GM21360 (cell line): ENCODE measurements around the gene ERCC8.
"Not testable (repeated sequence)": the region's sequence is repeated elsewhere in the genome, so short reads cannot be mapped to it uniquely, and the experiment has no call there.

ENCODE experiments used
- ATAC-seq: cut with Tn5 transposase; IDR thresholded peaks from one replicate; pipeline ENCODE4 v1.9.1; 2021; ENCODE audit warnings: mild to moderate bottlenecking, moderate library complexity; ENCODE audit not compliant: unreplicated experiment

Gene ERCC8, protein sequence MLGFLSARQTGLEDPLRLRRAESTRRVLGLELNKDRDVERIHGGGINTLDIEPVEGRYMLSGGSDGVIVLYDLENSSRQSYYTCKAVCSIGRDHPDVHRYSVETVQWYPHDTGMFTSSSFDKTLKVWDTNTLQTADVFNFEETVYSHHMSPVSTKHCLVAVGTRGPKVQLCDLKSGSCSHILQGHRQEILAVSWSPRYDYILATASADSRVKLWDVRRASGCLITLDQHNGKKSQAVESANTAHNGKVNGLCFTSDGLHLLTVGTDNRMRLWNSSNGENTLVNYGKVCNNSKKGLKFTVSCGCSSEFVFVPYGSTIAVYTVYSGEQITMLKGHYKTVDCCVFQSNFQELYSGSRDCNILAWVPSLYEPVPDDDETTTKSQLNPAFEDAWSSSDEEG

DNA sequence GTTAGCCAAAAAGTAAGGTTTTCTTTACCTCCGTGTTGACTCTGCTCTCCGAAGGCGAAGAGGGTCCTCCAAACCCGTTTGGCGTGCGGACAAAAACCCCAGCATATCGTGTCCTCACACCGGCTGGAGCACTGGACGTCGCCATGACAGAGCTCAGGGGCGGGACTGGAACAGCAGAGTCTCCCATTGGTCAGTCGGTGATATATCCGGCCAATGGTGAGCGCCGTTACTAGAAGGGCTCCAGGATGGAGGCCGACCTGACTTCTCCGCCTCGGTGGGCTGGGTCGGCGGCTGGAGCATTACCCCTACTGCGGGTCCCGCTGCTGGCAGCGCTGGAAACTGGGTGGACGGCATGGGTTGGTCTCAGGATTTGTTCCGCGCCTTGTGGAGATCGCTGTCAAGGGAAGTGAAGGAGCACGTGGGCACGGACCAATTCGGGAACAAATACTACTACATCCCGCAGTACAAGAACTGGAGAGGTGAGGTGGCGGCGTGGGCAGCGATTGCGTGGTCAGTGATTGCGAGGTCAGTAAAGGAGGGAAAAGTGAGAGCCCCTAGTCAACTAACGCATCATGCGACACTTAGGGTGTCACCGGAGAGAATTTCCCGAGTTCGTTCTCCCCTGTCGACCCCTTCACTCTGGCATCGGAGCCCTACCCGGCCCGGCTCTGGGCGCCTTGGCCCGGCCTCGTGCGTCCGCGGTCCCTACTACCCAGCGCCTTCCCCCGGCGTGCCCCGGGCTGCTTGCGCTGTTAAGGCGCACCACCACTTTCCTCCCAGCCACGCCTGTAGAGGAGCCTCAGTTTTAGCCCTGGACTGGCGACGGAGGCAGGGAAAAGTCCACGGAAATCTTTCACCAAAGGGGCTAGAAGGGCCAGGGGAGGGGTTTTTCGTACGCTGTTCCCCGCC, at the start of gene ERCC8, which contains the start of gene NDUFAF2:
ERCC8 (minus strand) TSS at position 167 of the 909 bp plus-strand sequence; CDS start at position 105, 62 bp downstream.
NDUFAF2 (plus strand) TSS at position 302 of the 909 bp plus-strand sequence; CDS start at position 353, 51 bp downstream.
- peak; percentile 99 for ATAC-seq

DNA sequence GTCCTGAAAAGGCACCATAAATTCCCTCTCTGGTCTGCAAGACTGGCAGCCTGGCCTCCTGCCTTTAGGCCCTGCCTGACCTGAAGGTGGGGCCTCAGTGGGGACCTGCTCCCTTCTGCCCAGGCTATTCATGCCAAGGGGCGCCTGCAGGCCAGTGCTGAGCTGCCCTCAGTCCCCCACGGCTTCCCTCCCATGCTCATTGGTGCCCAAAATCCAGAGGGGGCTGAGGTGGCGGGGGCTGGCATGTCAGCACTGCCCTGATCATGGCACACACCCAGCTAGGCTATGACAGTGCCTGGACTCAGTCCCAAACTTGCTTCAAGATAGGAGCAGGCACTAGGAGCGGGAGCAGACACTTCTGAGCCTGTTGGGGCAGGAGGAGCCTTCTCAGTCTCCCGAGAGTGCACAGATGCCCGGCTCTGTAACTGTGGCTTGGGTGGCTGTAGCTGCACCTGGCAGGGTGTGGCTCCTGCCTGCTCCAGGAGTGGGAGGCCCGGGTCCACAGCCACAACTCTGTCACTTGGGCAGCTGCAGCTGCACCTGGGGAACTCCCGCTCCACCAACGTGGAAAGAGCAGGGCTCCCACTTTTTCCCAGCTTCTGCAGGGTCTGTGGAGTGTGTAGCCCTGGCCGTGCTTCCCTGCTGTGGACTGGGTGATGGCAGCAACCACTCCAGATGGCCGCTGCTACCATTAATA, 49.2 kb upstream of the ERCC8 start:
- no peak for ATAC-seq

DNA sequence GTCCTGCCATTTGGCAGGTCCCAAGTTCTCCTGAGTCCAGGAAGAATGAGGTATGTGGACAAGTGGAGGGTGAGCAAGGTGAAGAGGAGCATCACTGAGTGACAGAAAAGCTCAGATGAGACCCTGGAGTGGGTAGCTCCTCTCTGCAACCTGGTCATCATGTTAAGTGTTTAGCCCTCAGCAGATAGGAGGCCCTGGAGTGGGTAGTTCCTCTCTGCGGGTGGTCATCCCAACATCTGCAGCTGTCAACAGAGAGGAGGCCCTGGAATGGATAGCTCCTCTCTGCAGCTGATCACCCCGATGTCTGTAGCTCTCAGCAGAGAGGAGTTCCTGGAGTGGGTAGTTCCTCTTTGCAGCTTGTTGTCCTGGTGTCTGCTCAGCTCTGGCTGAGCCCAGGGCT, 48.6 kb upstream of the ERCC8 start:
- no peak for ATAC-seq

GRCh38 chr5:60992871-60993270, 48.0 kb upstream of the ERCC8 start:
- ATAC-seq, result no peak

- no peak for ATAC-seq
These were observed 44.9 kb upstream of the ERCC8 start for GRCh38 chr5:60989790-60990189.

- not testable (repeated sequence) for ATAC-seq
These were observed 37.3 kb upstream of the ERCC8 start for GRCh38 chr5:60982127-60982526.

- ATAC-seq, result no peak
These were observed 35.6 kb upstream of the ERCC8 start for GRCh38 chr5:60980511-60980910.

- no peak for ATAC-seq
These were observed 34.1 kb upstream of the ERCC8 start for GRCh38 chr5:60978968-60979367.

- ATAC-seq, result no peak
These were observed 33.3 kb upstream of the ERCC8 start for GRCh38 chr5:60977956-60978737.

DNA sequence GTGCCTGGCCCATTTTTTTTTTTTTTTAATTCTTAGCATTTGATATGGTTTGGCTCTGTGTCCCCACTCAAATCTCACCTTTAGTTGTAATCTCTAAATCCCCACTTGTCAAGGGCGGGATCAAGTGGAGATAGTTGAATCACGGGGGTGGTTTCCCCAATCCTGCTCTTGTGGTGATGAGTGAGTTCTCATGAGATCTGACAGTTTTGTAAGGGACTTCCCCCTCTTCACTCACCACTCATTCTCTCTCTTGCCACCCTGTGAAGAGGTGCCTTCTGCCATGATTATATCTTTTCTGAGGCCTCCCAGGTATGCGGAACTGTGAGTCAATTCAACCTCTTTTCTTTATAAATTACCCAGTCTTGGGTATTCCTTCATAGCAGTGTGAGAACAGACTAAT, 27.4 kb upstream of the ERCC8 start:
- no peak for ATAC-seq

DNA sequence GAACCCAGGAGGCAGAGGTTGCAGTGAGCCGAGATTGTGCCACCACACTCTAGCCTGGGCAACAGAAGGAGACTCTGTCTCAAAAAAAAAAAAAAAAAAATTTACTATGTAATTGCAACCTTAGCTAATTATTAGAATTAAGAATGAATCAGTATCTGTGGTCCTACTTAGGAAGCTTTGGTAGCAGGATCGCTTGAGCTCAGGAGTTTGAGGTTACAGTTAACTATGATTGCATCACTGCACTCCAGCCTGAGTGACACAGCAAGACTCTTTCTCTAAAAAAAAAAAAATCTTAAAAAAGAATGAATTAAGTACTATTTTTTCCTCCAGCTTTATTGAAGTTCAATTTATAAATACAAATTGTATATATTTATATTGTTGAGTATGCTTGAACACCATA, 16.8 kb upstream of the ERCC8 start:
- ATAC-seq, result no peak

DNA sequence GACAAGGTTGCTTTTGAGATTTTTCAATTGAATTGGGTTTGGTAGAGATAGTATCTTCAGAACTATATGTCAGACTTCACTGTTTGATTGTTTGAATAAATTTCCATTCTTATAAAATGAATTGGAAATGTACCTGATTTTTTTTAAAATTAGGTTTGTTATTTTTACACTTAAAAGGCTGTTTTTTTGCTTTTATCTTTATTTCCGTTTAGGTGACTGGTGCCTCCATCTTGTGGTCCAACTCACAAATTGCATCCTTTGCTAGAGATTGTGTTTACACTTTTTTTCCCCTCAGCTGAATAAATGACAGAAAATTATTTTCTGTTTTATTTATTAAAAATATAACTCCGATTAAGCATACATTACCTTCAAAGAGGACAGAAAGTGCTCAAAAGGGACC, 15.7 kb upstream of the ERCC8 start:
- no peak for ATAC-seq

GRCh38 chr5:60959156-60959555, 14.3 kb upstream of the ERCC8 start:
- no peak for ATAC-seq

- ATAC-seq, result no peak
These were observed 13.8 kb upstream of the ERCC8 start for GRCh38 chr5:60958712-60959111.

DNA sequence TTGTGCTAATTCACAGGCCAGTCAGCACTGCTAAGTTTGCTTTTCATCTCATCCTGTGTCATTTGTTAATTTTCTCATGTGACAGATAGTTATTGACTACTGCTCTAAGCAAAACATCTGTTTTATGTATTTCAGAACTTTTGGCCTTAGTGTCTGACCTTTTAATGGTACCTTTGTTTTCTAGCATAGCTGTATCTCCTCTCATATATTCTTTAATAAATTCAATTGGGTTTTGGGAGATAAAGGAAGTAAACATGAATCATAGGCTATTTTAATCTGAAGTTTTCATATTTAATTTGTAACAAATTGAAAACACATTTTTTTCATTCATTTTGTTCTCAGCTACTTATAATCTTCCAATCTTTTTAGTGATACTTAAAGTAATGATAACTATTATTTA, 13.2 kb upstream of the ERCC8 start:
- no peak for ATAC-seq

- ATAC-seq, result no peak
These were observed 10.4 kb upstream of the ERCC8 start for GRCh38 chr5:60955239-60955638.

- ATAC-seq, result no peak
These were observed 3.9 kb upstream of the ERCC8 start for GRCh38 chr5:60948738-60949137.

GRCh38 chr5:60945813-60946187, 930 bp upstream of the ERCC8 start:
- ATAC-seq, result peak; percentile 24

DNA sequence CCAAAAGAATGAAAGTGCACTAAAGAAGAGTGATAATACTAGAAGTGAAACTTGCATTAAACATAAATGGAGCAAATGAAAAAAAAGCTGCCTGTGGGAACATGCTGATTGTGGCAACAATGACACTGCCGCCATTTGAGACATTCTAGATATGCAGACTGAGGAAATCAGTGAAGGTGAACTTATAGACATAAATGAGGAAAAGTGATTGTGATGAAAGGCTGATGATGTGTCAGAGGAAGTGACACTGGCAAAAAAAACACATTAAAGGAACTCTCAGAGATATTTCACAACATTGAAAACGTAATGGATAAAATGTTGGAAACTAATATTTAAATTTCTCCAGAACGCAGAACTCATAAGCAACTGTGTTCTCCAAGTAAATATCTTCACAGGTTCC, 1.2 kb downstream of the ERCC8 start:
- ATAC-seq, result no peak

GRCh38 chr5:60929024-60929423, 15.8 kb downstream of the ERCC8 start:
- no peak for ATAC-seq
